DOHH2 (cell line): ENCODE data around the gene TMLHE.

ENCODE experiments used
- CTCF ChIP-seq: fragments of 200-600 bp; sonication (generic); IDR thresholded peaks from one replicate; pipeline ENCODE4 v1.5.1; 2014; ENCODE audit warnings: antibody characterized with exemption, mild to moderate bottlenecking, low read depth, low read length; ENCODE audit not compliant: poor library complexity, severe bottlenecking
- EZH2phosphoT487 ChIP-seq: fragments of 200-600 bp; sonication (generic); IDR thresholded peaks from 2 replicates; pipeline ENCODE4 v1.6.1; 2017; ENCODE audit warnings: borderline replicate concordance, mild to moderate bottlenecking, antibody characterized with exemption, low read length, moderate library complexity, mixed read lengths

GRCh38 chrX:155643240-155643639, 30.5 kb upstream of the TMLHE start:
- TF ChIP-seq CTCF = no peak
- TF ChIP-seq EZH2phosphoT487 = no peak
